AG09319 (cell line): ENCODE results near the gene PDE4D.

Experiments used
- DNase-seq: peaks from one replicate; pipeline ENCODE4 v3.0.0-alpha.2; 2010; ENCODE audit warnings: low read depth; ENCODE audit errors: extremely low read depth
- TF ChIP-seq, protein P1 (sequence below): IDR thresholded peaks from 2 replicates; pipeline ENCODE4 v1.5.1; 2011; ENCODE audit warnings: low read depth, mild to moderate bottlenecking, inconsistent platforms, low read length, moderate library complexity

Gene PDE4D

DNA sequence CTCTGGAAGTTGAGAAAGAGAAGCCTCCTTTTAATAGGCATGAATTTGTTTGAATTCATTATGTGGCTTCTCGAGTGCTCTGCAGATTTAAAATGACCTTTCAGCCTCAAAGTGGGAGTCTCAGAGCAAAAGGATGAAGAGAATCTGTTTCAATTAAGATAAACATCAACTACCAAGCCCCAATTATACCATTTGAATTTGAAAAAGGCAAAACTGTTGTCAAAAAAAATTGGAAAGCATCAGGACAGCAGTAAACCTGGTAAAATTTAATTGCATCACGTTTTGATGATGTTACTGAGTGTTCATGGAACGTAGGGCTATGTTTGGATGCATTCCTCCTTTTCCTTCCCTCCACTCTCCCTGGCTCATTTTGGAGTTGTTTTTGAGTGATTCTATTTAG lies 637.2 kb downstream of the PDE4D start:
- DNase-seq, result no peak

DNA sequence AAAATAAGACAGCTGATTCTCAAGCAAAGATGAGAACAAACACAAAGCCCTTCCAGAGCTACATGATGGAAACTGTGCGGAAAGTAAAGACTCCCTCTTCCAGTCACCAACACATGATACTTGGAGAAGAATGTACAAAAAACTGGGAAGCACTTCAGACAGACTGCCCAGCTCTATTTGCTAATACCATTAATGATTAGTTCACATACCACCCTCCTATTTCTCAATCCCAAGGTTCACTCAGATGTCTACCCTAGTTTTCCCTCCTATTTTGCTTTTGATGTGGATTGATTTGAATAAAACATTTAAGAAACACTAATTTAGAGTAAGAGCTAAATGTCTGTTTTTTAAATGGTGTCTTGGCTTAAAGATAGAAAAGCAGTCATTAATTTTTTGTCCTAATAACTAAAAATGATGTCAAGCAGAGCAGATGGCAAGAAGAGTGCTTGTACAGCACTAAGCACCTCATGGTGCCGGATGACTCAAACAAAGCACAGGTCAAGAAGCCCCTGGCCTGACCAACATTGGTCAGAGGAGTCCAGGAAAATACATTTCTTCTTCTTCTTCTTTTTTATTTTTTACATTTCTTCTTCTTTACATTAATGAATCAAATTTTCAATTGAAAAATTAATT lies 639.4 kb downstream of the PDE4D start:
- TF ChIP-seq, protein P1, sequence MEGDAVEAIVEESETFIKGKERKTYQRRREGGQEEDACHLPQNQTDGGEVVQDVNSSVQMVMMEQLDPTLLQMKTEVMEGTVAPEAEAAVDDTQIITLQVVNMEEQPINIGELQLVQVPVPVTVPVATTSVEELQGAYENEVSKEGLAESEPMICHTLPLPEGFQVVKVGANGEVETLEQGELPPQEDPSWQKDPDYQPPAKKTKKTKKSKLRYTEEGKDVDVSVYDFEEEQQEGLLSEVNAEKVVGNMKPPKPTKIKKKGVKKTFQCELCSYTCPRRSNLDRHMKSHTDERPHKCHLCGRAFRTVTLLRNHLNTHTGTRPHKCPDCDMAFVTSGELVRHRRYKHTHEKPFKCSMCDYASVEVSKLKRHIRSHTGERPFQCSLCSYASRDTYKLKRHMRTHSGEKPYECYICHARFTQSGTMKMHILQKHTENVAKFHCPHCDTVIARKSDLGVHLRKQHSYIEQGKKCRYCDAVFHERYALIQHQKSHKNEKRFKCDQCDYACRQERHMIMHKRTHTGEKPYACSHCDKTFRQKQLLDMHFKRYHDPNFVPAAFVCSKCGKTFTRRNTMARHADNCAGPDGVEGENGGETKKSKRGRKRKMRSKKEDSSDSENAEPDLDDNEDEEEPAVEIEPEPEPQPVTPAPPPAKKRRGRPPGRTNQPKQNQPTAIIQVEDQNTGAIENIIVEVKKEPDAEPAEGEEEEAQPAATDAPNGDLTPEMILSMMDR, result no peak
- no peak for DNase-seq

More for the DNA sequence above, 637.2 kb downstream of the PDE4D start:
- TF ChIP-seq, protein P1, result no peak

DNA sequence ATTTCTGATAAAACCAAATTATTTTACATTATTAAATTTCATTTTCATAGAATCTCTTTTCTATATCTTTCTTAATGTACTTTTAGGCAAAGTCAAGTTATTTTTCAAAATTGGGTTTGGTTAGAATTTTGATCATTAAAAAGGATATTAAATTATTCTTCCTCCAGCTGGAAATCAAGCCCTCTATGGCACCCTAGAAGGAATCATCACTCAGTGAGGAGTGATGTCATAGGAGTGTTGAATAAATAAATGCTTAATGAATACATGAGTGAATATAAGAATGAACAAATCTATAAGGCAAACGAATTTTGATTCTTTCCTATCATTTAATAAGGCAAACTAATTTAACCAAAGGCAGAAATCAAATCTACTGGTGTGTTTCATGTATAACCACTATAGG lies 639.9 kb downstream of the PDE4D start:
- TF ChIP-seq, protein P1, result no peak
- no peak for DNase-seq

DNA sequence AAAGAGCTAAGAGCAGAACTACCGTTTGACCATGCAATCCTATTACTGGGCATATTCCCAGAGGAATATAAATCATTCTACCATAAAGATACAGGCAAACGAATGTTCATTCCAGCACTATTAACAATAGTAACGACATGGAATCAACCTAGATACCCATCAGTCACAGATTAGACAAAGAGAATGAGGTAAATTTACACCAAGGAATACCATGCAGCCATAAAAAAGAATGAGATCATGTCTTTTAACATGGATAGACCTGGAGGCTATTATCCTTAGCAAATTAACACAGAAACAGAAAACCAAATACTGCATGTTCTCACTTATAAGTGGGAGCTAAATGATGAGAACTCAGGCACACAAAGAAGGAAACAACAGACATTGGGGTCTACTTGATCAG lies 641.9 kb downstream of the PDE4D start:
- TF ChIP-seq, protein P1, result no peak
- no peak for DNase-seq

DNA sequence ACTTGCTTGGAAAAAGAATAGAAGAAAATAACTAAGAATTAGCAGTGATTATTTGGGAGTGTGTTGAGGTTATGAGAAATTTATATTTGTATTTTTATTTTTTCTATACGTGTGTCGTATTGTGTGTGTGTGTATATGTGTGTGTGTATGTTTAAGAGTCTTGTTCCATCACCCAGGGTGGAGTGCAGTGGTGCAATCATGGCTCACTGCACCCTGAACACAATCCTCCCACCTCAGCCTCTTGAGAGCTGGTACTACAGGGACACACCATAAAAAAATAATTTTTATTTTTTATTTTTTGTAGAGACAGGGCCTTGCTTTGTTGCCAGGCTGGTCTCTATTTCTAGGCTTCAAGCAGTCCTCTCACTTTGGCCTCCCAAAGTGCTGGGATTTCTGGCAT lies 643.8 kb downstream of the PDE4D start:
- TF ChIP-seq, protein P1, result no peak
- no peak for DNase-seq

DNA sequence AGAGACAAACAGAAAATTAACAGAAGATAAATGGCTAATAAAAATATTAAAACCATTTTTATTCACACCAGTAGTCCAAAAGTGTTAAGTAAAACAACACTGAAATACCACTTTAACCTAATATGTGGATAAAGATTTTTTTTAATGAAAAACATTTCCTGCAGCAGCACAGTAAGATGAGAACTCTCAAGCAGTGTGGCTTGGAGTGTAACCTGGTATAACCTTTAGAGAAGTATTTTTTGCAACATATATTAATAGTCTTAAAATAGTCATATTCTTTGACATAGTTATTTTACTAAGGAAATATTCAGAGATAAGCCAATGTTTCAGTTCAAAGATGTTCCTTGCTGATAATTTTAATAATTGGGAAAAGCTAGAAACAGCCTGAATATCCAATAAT lies 644.4 kb downstream of the PDE4D start:
- DNase-seq, result no peak
- TF ChIP-seq, protein P1, result no peak

DNA sequence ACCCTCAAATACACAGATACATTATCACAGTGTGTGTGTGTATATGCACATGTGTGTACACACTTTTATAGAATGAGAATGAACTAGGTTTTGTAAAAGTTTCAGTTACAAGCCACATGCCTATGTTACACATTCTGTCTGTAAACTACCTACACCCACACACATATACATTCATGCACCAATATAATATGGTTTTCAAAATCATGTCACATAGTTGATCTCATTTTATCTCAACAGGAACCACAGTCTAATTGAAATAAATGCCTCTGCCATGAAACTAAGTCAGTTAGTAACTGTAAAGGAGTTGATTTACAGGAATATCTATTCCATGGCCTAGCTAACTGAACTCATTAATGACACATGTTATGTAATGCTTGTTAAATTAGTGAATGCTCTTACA lies 646.6 kb downstream of the PDE4D start:
- TF ChIP-seq, protein P1, result no peak

More for the DNA sequence above, 646.6 kb downstream of the PDE4D start:
- DNase-seq, result no peak
